Activated CD8-positive, alpha-beta memory T cell treated with anti-CD3 and anti-CD28 coated beads for 1 hour (primary cell): ENCODE measurements around the gene C19orf25.

ENCODE experiments used
- DNase-seq, 2 donors: peaks; one replicate each; pipeline ENCODE4 v3.0.0-alpha.2; 2020; ENCODE audit warnings: low read depth in 1 of 2; ENCODE audit errors: extremely low read depth in 1 of 2

C19orf25 gene

GRCh38 chr19:1496714-1497577, 17.9 kb upstream of the C19orf25 start:
- DNase-seq: no peak

- DNase-seq: no peak
Measured at GRCh38 chr19:1495799-1496713, 17.0 kb upstream of the C19orf25 start.

GRCh38 chr19:1495051-1495798, 16.2 kb upstream of the C19orf25 start:
- no peak for DNase-seq

- no peak for DNase-seq
Measured at GRCh38 chr19:1494115-1494815, 15.2 kb upstream of the C19orf25 start.

GRCh38 chr19:1492474-1493006, 13.5 kb upstream of the C19orf25 start:
- DNase-seq: no peak

GRCh38 chr19:1491849-1492170, 12.8 kb upstream of the C19orf25 start:
- DNase-seq: no peak

- DNase-seq: no peak
Measured at GRCh38 chr19:1491114-1491848, 12.3 kb upstream of the C19orf25 start, which contains the start of gene REEP6. REEP6 (plus strand) TSS chr19:1491181; CDS start chr19:1491270, 89 bp downstream.

- peak; percentile 95 to 96 for DNase-seq
Measured at GRCh38 chr19:1490311-1491113, 11.5 kb upstream of the C19orf25 start, which contains the start of gene PCSK4. PCSK4 (minus strand) TSS chr19:1490350; CDS start chr19:1490346, 4 bp downstream.

- no peak for DNase-seq
Measured at GRCh38 chr19:1489463-1490310, 10.7 kb upstream of the C19orf25 start.

GRCh38 chr19:1488282-1488601, 9.2 kb upstream of the C19orf25 start:
- no peak for DNase-seq

- no peak for DNase-seq
Measured at GRCh38 chr19:1487576-1488281, 8.7 kb upstream of the C19orf25 start.

- DNase-seq: no peak
Measured at GRCh38 chr19:1486720-1487575, 7.9 kb upstream of the C19orf25 start.

- no peak for DNase-seq
Measured at GRCh38 chr19:1483979-1484428, 5.0 kb upstream of the C19orf25 start.

GRCh38 chr19:1483131-1483978, 4.3 kb upstream of the C19orf25 start:
- DNase-seq: no peak
